T-helper 2 cell treated with Interferon-gamma antibody and Interleukin-4, amounts not matched to agents 100 ng/mL and 5 ng/mL, for 36 hours (primary cell): ENCODE data around the gene LMBR1. TPM values are rescaled to one million over a fixed set of nuclear protein-coding genes. Genes with fewer than 3 reads are reported as not detected.

Source experiments
- intact Hi-C: fragments of 100-400 bp; cut with micrococcal nuclease; formaldehyde crosslinking; loops from one replicate; pipeline ENCODE4 v1.15.1; 2023
- total RNA-seq: library from RNA; stranded (reverse); gene quantifications from 2 replicates; pipeline ENCODE4 v1.2.3, GENCODE V29; 2022

Gene LMBR1
- total RNA-seq, 1 donor from 2014 or later: 52.7 TPM

DNA sequence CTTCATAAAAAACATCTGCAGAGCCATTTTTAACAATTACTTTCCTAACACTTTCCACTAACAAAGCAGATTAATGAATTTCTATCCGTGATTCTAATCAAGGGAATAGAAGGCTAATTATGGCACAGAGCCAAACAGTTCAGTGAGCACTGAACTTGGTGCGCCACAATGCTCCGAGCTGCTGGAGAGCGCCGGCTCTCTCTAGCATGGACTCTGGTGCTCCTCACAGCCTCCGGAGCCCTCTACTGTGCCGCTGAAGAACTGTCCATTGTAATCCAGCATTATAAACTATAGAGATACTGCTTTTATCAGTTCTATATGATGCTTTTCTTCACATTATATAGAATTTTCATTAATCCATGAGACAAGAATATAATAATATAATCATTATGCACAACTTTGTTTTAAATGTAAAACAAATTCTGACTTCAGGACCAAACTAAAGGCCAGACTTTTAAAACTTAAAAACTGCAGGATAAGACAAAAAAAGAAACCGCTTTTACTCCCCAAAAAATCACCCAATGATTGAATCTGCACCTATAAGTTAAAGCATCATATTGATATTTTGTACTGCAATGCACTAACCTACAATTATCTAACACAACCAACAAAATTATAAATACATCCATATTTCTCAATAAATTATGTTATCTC lies 128.8 kb downstream of the LMBR1 start:
- intact Hi-C loops: no loop called here

DNA sequence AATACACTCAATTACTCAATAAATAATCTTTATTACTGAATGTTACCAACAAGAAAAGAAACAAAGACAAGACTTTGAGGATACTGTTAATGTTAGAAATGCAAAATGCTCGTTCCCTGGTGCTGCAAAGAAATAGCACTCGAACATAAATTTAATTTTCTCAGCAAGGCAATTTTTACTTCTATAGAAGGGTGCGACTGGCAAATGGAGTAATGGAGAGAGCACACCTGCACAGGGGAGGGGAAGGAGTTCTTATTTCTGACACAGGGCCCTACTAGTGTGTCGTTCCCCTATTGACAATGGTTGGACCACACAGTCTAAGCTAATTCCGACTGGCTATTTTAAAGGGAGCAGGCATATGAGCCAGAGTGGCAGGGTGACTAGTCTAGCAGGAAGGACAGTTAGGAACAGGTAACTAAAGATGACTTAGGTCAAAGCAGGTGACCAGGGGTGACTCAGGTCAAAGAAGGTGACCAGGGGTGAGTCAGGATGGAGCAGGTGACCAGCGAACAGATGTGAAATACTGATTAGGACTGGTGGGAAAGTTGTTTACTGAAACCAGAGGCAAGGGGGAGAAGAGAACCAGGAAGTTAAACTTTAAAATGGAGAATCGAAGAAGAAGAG lies 133.3 kb downstream of the LMBR1 start:
- intact Hi-C loops: loop anchor here (10.0 kb wide), 1 partner anchor 955 kb away; no protein-coding TSS in a partner anchor

DNA sequence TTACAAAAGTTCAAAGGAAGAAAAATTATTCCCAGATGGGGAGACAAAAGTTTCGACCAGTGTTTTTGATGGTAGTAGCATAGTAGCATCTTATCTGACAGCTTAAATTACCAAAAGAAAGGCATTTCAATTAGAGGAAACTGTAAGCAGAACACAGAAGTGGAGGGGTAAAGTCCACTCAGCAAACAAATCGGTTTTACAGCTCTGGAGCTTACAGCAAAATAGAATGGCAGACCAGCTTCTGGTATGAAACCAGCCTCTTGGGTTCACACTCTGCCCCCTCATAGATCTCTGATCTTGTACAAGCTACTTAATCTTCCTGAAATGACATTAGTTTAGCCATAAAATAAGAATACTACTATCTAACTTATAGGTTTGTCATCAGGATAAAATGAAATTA lies 133.8 kb downstream of the LMBR1 start:
- intact Hi-C loops: loop anchor here (10.0 kb wide), 1 partner anchor 954 kb away; no protein-coding TSS in a partner anchor

DNA sequence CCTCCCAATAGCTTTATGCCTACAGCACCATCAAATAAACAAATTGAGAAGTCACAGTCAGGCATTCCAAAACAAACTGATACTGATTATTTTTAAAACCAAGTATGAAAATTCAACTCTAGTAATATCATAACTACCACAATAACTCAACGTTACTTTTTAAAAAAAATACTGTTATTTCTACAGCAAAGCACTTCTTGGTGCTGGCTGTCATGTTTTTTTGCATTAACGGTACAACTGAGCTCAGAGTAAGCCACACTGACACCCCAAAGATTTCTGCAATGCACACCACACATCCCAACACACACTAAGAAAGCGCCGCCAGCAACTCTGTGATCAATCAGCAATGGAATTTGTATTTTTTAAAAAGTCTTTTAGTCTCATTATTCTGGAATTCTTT lies 138.8 kb downstream of the LMBR1 start:
- intact Hi-C loops: loop anchor here (10.0 kb wide), 1 partner anchor 949 kb away; no protein-coding TSS in a partner anchor

DNA sequence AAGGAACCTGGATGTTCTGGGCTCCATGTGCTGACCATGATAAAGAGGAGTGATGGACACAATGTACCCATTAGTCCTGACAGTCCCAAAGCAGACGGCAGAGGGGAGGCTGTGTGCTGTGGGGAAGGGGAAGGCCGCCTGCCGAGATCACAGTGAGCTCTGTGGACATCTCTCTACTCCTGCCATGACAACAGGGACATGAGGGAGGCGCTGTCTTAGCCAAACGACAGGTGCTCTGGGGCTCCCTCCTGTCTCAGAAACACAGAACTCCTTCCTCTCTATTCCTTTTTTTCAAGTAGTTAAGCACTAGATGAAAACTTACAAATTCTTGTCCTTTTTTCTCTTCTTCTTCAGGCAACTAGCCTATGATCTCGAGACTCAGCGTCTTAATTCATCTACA lies 139.4 kb downstream of the LMBR1 start:
- intact Hi-C loops: loop anchor here (10.0 kb wide), 1 partner anchor 949 kb away; no protein-coding TSS in a partner anchor

DNA sequence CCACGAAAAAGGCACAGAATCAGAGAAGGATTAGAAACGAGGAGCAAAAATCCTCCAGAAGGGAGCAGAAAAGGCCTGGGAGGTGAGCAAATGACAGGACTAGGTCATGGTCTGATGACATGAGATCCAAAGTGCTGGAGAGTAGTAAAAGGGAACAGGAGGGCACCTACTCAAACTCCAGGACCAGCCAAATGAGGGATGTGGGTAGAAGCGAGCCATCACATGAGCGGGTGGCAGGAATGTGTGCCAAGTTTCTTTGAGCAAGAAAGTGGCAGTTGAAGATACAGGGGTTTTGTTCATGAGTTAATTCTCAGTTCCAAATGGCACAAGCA lies 139.8 kb downstream of the LMBR1 start:
- intact Hi-C loops: loop anchor here (10.0 kb wide), 1 partner anchor 948 kb away; no protein-coding TSS in a partner anchor

DNA sequence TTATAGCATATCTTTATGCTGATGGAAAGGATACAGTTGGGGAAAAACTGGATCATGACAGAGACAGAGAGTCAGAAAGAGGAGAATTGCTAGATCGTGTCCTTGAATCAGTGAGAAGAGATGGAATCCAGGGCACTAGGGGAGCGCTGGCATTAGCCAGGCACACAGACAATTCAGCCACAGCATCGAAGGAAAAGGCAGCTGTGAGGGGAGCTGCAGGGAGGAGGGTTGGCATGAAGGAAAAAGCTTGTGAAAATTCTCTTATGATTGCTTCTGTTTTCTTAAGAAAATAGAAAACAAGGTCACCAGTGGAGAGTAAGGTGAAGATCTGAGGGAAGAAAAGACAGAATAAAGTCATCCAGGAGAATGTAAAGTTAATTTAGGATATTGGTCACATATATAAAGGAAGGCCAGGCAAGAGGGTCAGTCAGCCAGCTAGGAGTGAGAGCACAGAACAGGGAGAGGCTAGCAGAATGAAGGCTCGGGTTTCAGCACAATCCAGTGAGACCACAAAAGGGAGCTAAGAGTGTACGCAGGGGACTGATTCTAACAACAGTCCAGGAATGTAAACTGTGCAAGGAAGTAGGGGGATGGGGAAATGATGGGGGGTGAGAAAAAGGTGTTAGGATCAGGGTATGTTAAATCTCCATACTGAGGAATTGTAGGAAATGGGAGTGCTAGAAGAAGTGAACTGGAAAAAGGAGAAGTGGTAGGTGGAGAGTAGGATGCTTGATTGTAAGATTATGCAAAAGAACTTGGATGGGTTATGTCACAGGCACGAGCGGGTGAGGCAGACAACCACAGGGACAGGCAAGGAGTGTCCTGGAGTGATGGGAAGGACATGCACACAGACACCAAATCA lies 140.4 kb downstream of the LMBR1 start:
- intact Hi-C loops: loop anchor here (10.0 kb wide), 1 partner anchor 948 kb away; no protein-coding TSS in a partner anchor

DNA sequence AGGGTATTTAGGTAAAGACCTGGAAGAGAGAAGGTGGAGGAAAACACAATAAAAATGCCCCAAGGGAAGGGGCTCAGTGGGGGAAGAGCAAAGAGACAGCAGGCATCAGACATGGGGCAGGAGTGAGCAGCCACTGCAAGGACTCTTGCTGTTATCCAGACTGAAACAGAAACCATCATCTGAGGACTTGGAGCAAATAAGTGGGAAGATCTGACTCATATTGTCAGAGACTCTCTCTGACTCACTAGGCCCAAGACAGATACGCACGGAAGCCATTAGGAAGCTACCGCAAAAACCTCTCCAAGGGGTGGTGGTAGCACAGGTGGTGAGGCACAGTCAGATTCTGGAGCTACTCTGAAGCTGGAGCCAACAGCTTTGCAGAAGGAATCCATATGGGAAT lies 141.7 kb downstream of the LMBR1 start:
- intact Hi-C loops: loop anchor here (1.0 to 10.0 kb wide), 2 partner anchors 26 to 947 kb away; no protein-coding TSS in a partner anchor

DNA sequence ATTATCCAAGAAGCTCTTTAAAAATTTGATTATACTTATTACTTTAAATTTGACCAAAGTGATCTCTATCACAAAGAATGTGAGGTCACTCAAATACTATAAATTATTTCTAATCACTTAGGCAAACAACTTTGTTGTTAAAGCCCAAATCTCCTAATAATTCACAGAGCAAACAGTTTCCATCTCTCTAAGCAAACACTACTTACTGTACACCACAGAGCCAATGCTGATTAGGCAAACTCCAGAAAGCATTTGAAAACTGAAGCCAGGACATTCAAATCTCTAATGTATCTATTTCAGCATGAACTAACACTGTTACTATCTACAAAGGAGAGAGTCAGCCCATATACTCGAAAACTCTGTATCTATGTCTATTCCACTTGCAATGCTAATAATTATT lies 145.3 kb downstream of the LMBR1 start:
- intact Hi-C loops: no loop called here

DNA sequence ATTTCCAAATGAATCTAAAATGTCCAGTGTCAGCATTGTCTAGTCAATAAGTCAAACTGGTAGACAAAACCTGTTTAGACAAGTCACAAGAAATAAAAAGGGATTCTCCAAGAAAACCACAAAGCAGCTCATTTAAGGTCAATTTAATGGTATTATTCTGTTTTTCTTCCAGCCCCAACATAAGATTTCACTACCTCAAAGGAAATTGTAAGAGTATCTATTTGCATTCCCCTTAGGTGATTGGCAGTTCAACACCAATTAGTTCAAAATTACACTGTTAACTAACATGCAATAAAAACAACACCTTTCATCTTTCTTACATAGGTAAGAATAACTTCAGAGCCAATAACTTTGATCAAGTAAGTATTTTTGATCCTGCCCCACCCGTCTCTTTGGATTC lies 146.1 kb downstream of the LMBR1 start:
- intact Hi-C loops: no loop called here

DNA sequence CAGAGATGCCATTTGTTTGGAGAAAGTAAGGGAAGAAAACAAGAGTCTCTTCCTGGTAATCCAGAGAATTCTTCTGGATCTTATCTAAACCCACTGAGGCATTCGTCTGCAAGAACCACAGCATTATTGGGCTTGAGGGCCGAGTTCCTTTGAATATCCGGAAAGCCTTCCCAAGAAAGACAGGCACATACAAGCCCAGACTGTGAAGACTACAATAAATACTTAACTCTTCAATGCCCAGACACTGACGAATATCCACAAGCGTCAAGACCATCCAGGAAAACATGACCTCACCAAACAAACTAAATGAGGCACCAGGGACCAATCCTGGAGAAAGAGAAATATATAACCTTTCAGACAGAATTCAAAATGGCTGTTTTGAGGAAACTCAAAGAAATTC lies 153.4 kb downstream of the LMBR1 start:
- intact Hi-C loops: no loop called here

DNA sequence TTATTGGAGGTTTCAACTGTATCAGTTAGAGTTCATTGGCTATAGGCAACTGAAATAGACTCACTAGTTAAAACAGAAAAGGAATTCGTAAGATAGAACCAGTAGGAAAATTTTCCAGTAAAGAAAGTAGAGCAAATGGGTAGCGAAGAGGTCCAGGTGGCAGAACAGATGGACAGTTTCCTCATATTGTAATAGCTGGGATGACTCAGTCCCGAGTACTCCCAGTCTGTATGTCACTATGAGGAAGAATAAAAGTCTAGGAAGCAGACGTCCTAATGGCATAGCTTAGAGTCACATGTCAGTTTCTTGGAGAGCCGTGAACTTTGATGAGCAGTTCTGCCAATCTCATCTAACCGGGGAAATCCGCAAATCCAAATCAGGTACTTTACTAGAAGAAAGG lies 157.1 kb downstream of the LMBR1 start:
- intact Hi-C loops: no loop called here

DNA sequence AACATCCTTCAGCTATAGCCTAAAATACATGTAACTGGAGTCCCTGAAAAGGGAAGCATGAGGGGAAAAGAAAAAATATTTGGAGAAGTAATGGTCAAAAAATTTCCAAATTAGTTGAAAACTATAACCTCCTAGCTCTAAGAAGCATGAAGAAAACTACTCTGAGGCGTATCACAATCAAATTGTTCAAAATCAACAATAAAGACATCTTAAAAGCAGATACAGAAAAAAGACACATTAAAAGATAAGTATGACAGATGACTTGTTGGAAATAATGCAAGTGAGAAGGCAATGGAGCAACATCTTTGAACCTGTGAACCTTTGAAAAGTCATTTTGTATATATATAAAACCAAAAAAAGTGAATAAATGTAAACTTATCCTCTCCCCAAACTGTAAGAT lies 159.3 kb downstream of the LMBR1 start:
- intact Hi-C loops: no loop called here

DNA sequence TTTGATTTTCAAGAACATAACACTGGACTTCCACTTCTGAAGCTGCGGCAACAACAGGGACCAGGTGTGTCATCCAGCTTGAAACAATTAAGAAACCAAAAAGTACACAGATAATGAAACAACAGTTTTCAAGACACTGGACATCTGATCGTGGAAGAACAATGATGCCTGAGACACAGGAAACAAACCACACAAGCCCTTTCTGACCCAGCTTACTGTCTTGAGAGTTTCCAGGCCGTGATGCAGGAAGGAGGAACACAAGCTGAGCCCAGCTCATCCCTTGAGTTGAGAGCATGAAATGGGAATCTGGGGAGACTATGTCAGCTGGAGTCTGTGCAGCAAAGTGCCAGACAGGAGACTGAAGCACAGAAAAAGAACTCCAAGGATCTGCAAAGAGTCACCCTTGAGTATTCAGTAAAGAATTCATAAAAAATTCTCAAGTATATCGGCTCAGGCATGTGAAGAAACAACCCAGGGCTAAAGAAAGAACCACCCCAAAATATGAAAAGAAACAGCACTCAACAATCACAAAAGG lies 160.8 kb downstream of the LMBR1 start:
- intact Hi-C loops: no loop called here

DNA sequence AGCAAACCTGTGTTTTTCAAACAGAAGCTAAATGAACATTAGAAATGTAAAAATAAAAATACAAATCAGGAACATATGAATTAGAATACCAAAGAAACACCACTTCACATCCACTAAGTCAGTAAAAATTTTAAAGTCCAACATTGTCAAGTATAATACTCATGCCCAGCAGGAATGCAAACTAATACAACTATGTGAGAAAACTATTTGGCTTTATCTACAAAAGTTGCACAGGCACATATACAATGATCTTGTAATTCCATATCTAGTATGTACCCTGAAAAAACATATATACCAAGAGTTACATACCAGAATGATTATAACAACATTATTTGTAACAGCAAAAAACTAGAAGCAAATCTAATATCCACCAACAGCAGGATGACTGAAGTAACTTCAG lies 161.3 kb downstream of the LMBR1 start:
- intact Hi-C loops: no loop called here

DNA sequence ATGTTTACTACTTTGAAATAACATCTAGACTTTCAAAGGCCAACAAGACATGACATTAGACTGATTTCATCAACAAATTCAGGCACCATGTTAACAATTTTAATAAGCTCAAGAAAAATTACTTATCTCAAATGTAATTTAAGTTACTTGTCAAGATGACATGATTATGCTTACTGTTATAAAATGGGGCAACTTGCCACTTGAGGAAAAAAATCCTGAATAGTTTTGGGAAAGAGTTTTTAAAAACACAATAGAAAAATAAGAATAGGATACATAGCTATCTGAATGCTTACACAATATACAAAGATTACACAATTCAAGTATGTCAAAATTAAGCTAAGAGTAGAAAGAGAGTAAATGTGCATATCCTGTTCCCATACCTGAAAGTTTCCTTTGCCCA lies 167.0 kb downstream of the LMBR1 start:
- intact Hi-C loops: no loop called here

DNA sequence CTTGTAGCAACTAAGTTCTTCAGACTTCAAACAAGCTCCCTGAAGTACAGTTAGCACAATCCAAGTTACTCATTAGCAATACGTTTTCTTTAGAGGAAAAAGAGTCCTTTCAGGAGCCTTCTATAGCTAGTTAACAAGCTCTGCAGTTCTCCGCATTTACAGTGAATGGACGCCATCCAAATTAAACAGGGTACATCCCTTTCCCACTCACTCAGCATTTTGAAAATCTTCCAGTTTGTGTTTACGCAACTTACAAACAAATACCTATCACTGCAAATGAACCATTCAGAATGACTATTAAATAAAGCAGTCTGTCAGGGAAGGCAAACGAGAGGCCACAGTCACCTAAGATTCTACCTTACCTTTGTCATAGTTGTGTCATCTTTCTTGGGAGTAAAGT lies 167.9 kb downstream of the LMBR1 start:
- intact Hi-C loops: no loop called here

DNA sequence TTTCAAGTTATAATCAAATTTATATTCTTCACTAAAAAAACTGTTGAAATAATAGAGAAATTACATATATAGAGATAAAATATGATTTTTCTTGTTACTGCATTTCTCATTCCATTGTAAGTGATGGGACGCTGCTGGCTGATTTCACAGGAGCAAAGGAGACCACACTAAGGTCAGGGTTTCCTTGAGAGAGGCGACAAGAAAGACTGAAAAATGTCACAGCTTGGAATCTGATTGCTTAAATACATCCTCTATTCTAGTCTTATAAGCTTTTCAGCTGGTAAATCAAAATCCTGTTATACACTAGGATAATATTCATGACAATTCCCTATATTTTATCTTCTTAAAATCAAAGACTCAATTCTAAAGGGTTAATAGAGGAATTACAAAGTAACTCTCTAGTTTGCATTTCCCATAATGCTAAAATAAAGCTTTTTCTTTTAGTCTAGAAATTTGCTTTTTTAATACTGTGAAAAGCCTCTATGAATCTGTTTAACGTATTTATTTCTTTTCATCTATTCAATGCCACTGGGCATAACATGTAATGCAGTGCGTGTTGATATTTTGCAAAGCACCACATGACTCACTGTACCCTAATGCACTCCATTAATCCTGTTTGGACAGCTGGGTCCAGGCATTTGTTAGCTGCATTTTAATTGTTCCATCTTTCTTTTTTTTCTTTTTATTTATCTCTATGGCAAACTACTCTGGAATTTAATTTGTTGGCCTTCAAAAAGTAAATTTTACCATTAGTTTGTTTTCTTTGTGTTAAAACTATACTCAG lies 170.7 kb downstream of the LMBR1 start:
- intact Hi-C loops: no loop called here

DNA sequence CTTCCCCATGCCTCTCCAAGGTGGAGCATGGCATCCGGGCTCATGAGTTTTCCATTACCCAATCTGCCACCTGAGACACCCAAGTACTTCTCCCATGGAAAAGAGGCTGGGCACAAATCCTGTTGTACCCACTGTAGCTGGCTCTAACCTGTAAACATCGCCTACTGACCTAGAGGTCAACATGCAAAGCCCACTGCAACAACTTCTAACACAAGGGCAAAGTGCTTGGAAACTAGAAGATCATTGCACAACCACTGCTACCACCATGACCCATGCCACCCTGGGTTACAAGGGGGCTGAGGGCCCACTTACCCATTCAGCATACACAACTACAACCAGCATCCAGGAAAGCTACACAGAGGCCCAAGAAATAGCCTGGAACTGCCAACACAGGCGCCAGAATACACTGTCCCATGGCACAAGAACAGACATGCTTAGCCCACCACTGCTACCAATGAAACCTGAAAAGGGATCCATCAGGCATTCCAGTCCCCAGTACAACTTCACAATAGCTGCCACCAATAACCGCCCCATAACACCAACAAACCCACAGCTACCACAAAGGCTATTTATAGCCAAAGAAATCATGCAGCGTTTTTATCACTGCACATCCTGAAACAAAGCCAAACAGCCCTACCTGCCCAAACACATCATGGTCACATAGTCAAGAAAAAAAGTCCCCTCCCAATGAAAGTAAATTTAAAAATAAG lies 189.1 kb downstream of the LMBR1 start:
- intact Hi-C loops: no loop called here

DNA sequence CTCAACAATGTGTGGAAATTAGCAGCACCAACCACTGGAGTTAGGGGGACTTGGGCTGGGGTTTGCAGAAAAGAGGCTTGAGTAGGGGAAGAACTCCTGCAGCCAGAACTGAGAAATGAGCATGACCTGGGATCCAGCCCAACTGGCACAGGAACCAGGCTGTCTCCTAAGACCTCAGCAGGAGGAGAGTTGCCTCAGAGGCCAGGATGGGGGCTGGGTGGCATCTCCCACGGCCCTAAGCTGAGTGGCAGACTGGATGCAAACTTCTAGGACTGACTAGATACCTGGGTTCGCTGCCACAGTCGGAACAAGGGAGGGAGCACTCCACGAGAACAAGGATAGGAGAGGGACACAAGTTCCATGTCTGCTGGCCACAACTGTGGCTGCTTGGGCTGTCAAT lies 189.8 kb downstream of the LMBR1 start:
- intact Hi-C loops: no loop called here
